Measurements from ENCODE around the gene RNGTT.
"Not testable (repeated sequence)": the region's sequence is repeated elsewhere in the genome, so short reads cannot be mapped to it uniquely, and the experiment has no call there.

The RNGTT gene

GRCh38 chr6:88716399-88716798 is 247.0 kb downstream of the RNGTT start:
- not testable (repeated sequence) for DNase-seq (ENCODE audit: low spot score)

DNA sequence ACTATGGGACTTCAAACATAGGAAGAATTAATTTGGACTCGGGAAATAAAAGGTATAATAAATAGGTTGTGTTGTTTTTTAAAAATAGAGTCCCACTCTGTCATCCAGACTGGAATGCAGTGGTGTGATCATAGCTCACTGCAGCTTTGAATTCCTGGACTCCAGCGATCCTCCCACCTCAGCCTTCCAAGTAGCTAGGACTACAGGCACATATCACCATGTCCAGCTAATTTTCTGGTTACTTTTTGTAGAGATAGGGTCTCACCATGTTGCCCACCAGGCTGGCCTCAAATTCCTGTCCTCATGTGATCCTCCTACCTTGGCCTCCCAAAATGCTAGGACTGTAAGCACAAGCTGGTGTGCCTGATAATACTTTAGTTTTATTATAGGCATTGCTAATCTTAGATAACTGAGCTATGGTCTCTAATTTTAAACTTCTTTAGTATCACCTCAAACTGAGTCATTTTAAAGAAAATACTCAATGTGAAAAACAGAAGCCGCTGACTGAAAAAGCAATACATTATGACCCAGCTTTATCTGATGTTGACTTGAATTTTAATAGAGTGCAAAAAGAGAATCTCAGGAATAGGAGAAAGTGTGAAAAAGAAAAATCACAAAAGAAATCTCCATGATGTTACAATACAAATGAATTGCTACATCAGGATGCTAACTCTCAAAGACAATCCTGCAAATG is 251.0 kb downstream of the RNGTT start:
- DNase-seq (ENCODE audit: low spot score), result no peak

- no peak for DNase-seq (ENCODE audit: low spot score)
Measured at GRCh38 chr6:88709819-88710246, 253.6 kb downstream of the RNGTT start.

DNA sequence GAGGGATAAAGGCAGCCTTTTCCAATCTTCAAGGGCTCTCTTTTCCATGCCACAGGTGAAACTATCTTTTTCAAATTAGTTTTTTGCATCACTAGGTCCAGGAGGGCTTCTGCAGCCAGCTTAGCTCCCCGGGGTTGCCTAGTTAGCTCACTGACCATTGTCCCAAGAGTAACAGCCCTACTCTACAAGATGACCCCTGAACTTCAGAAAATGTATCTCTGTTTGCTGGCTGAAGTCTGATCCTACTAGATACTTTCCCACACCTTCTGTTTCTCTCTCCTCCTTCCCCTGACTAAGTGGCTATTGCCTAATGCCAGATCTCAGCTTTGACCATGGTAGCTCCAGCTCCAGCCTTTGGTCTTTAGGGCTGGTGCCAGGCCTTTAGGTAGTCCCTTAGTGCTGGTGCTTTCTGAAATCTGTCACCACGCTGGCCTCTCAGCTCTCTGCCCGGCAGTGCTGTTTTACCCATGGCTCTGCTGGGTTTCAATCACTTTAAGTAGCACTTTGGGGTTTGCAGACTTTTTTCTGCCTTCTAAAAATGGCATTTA is 255.1 kb downstream of the RNGTT start:
- no peak for DNase-seq (ENCODE audit: low spot score)

- no peak for DNase-seq (ENCODE audit: low spot score)
Measured at GRCh38 chr6:88705601-88706000, 257.8 kb downstream of the RNGTT start.

- no peak for DNase-seq (ENCODE audit: low spot score)
Measured at GRCh38 chr6:88704980-88705379, 258.4 kb downstream of the RNGTT start.

DNA sequence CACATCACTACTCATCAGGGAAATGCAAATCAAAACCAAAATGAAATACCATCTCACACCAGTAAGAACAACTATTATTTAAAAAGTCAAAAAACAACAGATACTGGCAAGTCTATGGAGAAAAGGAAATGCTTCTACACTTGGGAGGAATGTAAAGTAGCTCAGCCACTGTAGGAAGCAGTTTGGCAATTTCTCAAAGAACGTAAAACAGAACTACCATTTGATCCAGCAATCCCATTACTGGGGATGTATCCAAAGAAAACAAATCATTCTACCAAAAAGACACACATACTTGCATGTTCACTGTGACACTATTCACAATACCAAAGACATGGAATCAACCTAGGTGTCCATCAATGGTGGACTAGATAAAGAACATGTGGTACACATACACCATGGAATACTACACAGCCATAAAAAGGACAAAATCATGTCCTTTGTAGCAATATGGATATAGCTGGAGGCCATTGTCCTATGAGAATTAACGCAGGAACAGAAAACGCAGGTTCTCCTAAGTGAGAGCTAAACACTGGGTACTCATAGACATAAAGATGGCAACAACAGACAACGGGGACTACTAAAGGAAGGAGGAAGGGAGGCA is 260.4 kb downstream of the RNGTT start:
- no peak for DNase-seq (ENCODE audit: low spot score)

- DNase-seq (ENCODE audit: low spot score), result no peak
Measured at GRCh38 chr6:88698661-88699060, 264.8 kb downstream of the RNGTT start.

DNA sequence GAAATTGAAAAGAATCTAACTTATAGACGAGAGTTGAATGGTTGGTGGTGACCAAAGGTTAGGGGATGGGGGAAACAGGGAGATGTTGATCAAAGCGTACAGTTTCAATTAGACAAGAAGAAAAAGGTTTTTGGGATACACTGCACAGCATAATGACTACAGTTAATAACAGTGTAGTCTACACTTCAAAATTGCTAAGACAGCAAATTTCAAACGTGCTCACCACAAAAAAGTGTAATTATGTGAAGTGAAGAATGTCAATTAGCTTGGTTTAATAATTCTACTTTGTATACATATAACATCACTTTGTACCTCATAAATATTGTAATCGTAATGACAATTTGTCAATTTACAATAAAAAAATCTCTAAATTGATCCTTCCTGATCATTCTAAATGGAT is 267.5 kb downstream of the RNGTT start:
- no peak for DNase-seq (ENCODE audit: low spot score)

GRCh38 chr6:88683734-88684133 is 279.7 kb downstream of the RNGTT start:
- no peak for DNase-seq (ENCODE audit: low spot score)

- no peak for DNase-seq (ENCODE audit: low spot score)
Measured at GRCh38 chr6:88680654-88681053, 282.8 kb downstream of the RNGTT start.

DNA sequence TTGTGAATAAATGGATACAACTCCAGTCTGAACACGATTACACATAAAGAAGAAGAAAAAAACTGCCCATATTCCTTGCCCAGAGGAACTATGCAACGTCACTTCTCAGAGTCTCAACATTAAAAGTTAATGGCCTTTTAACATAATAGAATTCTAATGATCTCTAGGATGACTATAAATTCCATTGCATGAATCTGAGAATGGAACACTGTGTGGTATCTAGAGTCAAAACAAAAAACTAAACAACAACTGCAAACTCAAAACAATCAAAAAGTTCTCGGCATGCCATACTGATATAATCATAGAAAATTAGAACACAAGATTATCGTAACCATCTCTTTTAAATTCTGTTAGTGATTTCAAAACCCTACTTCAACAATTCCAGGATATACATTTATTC is 283.6 kb downstream of the RNGTT start:
- DNase-seq (ENCODE audit: low spot score), result no peak

- no peak for DNase-seq (ENCODE audit: low spot score)
Measured at GRCh38 chr6:88677356-88677755, 286.1 kb downstream of the RNGTT start.

- DNase-seq (ENCODE audit: low spot score), result no peak
Measured at GRCh38 chr6:88671624-88672023, 291.8 kb downstream of the RNGTT start.

GRCh38 chr6:88670369-88670768 is 293.0 kb downstream of the RNGTT start:
- DNase-seq (ENCODE audit: low spot score), result no peak

- no peak for DNase-seq (ENCODE audit: low spot score)
Measured at GRCh38 chr6:88669475-88669874, 293.9 kb downstream of the RNGTT start.

- no peak for DNase-seq (ENCODE audit: low spot score)
Measured at GRCh38 chr6:88666901-88667300, 296.5 kb downstream of the RNGTT start.

- DNase-seq (ENCODE audit: low spot score), result no peak
Measured at GRCh38 chr6:88665131-88665530, 298.3 kb downstream of the RNGTT start.

- no peak for DNase-seq (ENCODE audit: low spot score)
Measured at GRCh38 chr6:88663801-88664200, 299.6 kb downstream of the RNGTT start.

- no peak for DNase-seq (ENCODE audit: low spot score)
Measured at GRCh38 chr6:88662653-88663174, 300.7 kb downstream of the RNGTT start.

DNA sequence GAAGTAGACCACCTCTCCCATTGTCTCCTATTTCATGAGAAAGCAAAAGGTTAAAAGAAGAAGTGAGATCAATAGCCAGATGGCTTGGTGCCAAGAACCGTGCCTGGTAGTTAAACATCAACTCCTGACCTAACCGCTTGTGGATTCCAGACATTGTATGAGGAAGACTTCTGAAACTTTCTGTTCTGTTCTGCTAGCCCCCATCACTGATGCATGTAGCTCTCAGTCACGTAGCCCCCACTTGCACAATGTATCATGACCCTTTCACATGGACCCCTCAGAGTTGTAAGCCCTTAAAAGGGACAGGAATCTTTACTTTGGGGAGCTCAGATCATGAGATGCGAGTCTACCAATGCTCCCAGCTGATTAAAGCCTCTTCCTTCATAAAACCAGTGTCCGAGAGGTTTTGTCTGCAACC is 301.2 kb downstream of the RNGTT start:
- DNase-seq (ENCODE audit: low spot score), result no peak

DNA sequence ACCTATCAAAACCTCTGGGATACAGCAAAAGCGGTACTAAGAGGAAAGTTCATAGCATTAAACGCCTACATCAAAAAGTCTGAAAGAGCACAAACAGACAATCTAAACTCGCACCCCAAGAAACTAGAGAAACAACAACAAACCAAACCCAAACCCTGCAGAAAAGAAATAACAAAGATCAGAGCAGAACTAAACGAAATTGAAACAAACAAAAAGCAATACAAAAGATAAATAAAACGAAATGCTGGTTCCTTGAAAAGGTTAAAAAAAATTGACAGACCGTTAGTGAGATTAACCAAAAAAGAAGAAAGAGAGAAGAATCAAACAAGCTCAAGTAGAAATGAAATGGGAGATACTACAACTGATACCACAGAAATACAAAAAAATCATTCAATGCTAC is 302.3 kb downstream of the RNGTT start:
- DNase-seq (ENCODE audit: low spot score), result no peak

GRCh38 chr6:88655586-88655985 is 307.8 kb downstream of the RNGTT start:
- no peak for DNase-seq (ENCODE audit: low spot score)
